Urinary bladder (tissue), 4 donors: ENCODE results near the gene TCEA2. TPM values are rescaled to one million over a fixed set of nuclear protein-coding genes. Genes with fewer than 3 reads are reported as not detected.

Source experiments
- DNase-seq: peaks from one replicate; pipeline ENCODE4 v3.0.0-alpha.2; 2015; ENCODE audit errors: extremely low spot score
- H3K27ac ChIP-seq: one replicate; pipeline ENCODE4 v1.5.1; 2013; ENCODE audit warnings: low read depth, mild to moderate bottlenecking, moderate library complexity
- H3K36me3 ChIP-seq: one replicate; pipeline ENCODE4 v1.6.1; 2013; ENCODE audit warnings: mild to moderate bottlenecking, moderate library complexity; ENCODE audit not compliant: insufficient read depth
- H3K4me1 ChIP-seq: one replicate; pipeline ENCODE4 v1.6.1; 2013; ENCODE audit warnings: mild to moderate bottlenecking, moderate library complexity; ENCODE audit not compliant: insufficient read depth
- H3K4me3 ChIP-seq: one replicate; pipeline ENCODE4 v1.5.1; 2013; ENCODE audit warnings: low read depth, low read length
- WGBS: extraction: QIAGEN DNeasy Blood & Tissue Kit; methylation state at CpG from one replicate; pipeline ENCODE4 v1.1.7; 2013; 5-methylcytosine and 5-hydroxymethylcytosine counted together
- polyA plus RNA-seq: library from polyadenylated mRNA; stranded (reverse); fragments of 200-250 nt; gene quantifications from one replicate; pipeline ENCODE4 v1.2.3, GENCODE V29; 2013
- total RNA-seq: library from RNA; depleted of rRNA; stranded (reverse); fragments of >200 nt; gene quantifications from one replicate; pipeline ENCODE4 v1.2.3, GENCODE V29; 2014
- donor health status: healthy with polysubstance abuse.
- donor health status: healthy.

Gene TCEA2
- total and polyA plus RNA-seq, 2 donors = 18.2 to 69.0 TPM

DNA sequence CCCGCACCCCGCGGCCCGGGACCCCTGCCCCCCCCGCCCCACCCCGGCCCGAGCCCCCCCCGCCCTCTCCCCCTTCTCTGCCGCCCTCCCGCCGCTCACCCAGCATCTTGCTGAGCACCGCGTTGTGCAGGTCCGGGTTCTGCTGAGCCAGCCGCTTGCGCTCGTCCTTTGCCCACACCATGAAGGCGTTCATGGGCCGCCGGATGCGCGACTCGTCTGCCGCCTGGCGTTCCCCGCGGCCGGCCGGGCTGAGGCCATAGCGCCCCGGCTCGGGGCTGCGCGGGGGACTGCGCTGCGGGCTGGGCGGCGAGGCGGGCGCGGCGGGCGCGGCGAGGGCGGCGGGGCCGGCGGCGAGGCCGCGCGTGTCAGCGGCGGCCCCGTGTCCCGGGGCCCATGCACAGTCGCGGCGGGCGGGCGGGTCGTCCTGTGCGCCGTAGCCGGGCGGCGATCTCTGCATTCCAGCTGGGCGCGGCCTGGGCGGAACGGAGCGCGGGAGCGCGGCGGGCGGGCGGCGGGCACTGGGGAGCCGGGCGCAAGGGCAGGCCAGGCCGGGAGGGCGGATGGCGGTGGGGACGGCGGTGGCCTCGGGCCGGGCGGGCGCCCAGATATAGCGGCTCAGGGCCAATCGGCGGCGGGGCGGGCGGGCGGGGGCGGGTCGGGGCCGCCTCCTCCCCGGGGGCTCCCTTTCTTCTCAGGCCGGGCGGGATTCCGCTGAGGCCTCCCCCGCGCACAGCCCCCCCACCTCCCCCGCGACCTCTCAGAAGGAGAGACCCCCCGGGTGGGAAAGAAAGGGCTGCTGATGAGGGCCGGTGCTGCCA lies 13.7 kb upstream of the TCEA2 start, which contains the start of gene SOX18:
Gene SOX18, minus strand, starts transcription at position 580 of the 818 bp plus-strand sequence. Its CDS starts 123 bp downstream, at position 457.
- peak within 1 kb of the TSS; percentile 43 for H3K4me3 ChIP-seq
- H3K27ac ChIP-seq = peak within 1 kb of the TSS; percentile 12
- H3K36me3 ChIP-seq = no peaks in the 10 kb centered on the region
- no peak for DNase-seq
- WGBS = under 1% methylated on average over 109 of the region's 111 CpGs
- peaks cover 1% of the 10 kb centered on the region for H3K4me1 ChIP-seq

GRCh38 chr20:64049878-64050260 lies 13.1 kb upstream of the TCEA2 start:
- WGBS = 27% methylated on average over 16 of the region's 16 CpGs
- Histone ChIP-seq H3K27ac (peak overlapping the region; percentile 12), H3K4me3 (peak overlapping the region; percentile 43), H3K4me1 (peaks cover 1% of the 10 kb centered on the region), H3K36me3 (no peaks in the 10 kb centered on the region)
- DNase-seq = no peak

DNA sequence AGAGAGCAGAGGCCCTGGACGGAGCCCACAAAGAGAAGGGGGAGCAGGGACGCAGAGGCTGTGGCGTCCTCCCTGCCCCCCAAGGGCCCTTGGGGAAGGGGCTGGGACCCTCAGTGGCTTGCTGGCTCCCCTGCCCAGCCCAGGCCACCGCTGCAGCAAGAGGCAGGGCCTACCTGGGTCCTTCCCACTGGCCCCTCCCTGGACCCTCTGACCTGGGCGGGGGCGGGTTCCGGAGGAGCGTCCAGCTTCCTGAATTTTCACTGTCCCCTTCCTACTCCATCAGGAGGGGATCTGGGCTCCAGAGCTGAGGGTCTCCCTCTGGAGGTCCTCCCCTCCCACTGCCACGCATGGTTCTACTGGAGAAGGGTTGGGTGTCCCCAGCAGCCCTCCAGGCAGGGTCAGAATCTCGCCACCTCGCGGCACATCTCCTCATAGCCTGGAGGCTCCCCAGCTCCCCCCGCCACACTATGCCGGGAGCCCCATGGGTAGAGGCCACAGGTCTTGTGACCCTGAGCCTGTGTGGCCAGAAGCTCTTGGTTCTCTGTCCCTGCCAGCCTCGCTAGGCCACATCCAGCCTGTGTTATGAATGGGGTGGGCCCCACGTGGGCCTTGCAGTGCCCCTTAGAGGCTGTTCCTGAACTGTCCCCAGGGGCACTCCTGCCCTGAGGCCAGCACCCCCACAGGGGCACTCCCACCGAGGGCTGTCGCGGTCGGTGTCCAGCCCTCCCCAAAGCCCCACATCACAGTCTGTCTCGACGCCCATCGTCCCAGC lies 12.6 kb upstream of the TCEA2 start:
- 76% methylated on average over 23 of the region's 23 CpGs for WGBS
- Histone ChIP-seq H3K4me3 (no peak overlapping the region), H3K27ac (no peak overlapping the region), H3K4me1 (no peaks in the 10 kb centered on the region), H3K36me3 (no peaks in the 10 kb centered on the region)
- DNase-seq = no peak

GRCh38 chr20:64051033-64051452 lies 12.0 kb upstream of the TCEA2 start:
- no peaks in the 10 kb centered on the region for H3K4me1 ChIP-seq
- no peaks in the 10 kb centered on the region for H3K36me3 ChIP-seq
- no peak overlapping the region for H3K4me3 ChIP-seq
- no peak for DNase-seq
- 80% methylated on average over 11 of the region's 11 CpGs for WGBS
- H3K27ac ChIP-seq = no peak overlapping the region

GRCh38 chr20:64051561-64052325 lies 11.3 kb upstream of the TCEA2 start:
- Histone ChIP-seq H3K4me1 (no peaks in the 10 kb centered on the region), H3K27ac (no peak overlapping the region), H3K36me3 (no peaks in the 10 kb centered on the region), H3K4me3 (no peak overlapping the region)
- no peak for DNase-seq
- WGBS = 79% methylated on average over 15 of the region's 15 CpGs

DNA sequence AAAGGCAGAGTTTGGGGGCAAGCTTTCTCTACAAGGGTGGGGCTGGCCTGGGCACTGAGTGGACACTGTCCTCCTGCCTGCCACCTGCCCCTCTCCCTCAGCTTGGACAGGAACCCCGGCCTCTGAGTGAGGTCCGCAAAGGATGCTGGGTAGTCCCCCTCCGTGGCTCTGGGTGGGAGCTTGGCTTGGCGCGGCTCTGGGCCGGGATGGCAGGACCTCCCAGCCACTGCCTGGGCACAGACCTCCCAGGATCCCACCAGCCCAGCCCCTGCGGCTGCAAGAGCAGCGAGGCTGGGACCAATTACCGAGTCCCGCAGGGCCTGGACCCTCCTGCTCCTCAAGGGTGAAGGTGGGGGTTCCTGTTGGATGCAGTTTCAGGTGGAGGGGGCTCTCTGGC lies 10.7 kb upstream of the TCEA2 start:
- no peaks in the 10 kb centered on the region for H3K4me1 ChIP-seq
- no peaks in the 10 kb centered on the region for H3K36me3 ChIP-seq
- no peak overlapping the region for H3K27ac ChIP-seq
- H3K4me3 ChIP-seq = no peak overlapping the region
- WGBS = 76% methylated on average over 10 of the region's 10 CpGs
- DNase-seq = no peak

DNA sequence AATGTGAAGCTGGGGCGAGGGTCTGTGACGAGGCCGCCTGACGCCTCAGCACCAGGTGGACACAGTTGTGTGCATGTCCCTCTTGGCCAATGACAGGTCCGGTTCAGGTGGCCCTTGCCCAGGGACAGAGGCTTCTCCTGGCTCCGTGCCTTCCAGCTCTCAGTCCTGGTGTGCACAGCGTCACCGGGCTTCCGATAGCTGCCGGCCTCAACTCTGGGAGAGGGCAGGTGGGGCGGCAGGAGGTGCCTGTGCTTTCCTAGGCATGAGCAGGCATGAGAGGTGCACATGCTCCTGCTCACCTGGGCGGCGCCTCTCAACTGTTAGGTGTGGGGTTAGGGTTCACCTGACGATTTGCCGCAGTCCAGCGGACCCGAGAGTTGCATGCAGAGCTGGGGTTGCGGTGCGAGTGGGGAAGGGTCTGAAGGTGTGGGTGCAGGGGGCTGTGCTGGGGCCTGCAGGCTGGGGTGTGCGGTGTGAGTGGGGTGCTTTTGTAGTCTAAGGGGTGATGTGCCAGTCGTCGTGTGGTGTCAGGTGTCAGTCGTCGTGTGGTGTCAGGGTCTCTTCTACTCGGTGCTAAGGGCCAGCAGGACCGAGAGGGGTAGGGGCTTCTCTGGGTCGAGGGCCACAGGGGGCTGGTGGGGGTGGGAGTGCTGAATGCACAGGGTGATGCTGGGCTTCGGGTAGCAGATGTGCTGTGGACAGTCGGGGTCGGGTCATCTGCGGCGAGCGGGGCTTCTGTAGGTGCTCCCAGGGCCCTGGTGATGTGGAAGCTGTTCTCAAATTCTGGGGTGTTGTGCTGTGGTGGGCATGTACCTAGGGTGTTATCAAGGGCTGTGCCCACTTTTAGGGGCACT lies 9.8 kb upstream of the TCEA2 start:
- no peak overlapping the region for H3K4me3 ChIP-seq
- no peak for DNase-seq
- WGBS = 78% methylated on average over 33 of the region's 33 CpGs
- H3K4me1 ChIP-seq = no peaks in the 10 kb centered on the region
- no peak overlapping the region for H3K27ac ChIP-seq
- no peaks in the 10 kb centered on the region for H3K36me3 ChIP-seq

DNA sequence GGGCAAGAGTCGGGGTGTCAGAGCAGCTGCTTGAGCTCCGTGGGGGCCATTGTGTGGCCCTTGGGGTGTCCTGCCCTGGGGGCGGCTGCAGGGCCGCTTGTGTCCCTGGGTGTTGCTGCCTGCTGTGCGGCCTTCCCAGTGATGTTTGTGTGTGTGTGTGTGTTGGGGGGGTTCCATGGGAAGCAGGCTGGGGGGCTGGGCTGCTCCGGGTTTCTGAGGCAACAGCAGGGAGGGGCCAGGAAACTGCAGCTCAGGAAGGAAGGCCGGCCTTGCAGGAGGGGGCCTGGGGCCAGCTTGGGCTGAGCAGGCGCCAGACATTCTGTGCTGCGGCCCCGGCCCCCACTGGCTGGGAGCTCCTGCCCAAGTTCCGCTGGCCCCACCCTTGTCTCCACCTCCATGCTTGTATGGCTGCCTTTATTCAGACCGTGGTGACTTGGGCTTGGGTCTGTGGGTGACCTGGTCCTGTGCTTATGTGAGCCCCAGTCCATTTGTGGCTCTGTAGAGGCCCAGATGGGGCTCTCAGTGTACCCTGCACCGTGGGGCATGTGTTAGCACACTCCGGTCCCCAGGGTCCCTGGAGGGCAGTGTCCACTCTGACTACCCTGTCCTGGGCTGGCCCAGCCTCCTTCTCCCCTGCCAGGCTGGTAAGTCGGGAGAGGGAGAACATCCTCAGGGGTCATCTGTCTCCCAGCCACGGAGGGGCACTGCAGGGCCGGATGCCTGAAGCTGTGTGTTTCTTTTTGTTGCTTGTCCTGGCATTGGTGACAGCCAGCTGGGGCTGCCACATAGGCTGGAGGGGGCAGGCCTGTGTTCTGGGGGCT lies 8.9 kb upstream of the TCEA2 start:
- 29% methylated on average over 17 of the region's 17 CpGs for WGBS
- DNase-seq = peak; percentile 37

GRCh38 chr20:64055396-64055892 lies 7.6 kb upstream of the TCEA2 start:
- H3K27ac ChIP-seq = no peak overlapping the region
- H3K36me3 ChIP-seq = no peaks in the 10 kb centered on the region
- H3K4me3 ChIP-seq = no peak overlapping the region
- H3K4me1 ChIP-seq = no peaks in the 10 kb centered on the region
- no peak for DNase-seq
- 72% methylated on average over 9 of the region's 9 CpGs for WGBS

More for the DNA sequence above, 8.9 kb upstream of the TCEA2 start:
- no peak overlapping the region for H3K27ac ChIP-seq
- H3K4me3 ChIP-seq = no peak overlapping the region
- no peaks in the 10 kb centered on the region for H3K4me1 ChIP-seq
- H3K36me3 ChIP-seq = no peaks in the 10 kb centered on the region

DNA sequence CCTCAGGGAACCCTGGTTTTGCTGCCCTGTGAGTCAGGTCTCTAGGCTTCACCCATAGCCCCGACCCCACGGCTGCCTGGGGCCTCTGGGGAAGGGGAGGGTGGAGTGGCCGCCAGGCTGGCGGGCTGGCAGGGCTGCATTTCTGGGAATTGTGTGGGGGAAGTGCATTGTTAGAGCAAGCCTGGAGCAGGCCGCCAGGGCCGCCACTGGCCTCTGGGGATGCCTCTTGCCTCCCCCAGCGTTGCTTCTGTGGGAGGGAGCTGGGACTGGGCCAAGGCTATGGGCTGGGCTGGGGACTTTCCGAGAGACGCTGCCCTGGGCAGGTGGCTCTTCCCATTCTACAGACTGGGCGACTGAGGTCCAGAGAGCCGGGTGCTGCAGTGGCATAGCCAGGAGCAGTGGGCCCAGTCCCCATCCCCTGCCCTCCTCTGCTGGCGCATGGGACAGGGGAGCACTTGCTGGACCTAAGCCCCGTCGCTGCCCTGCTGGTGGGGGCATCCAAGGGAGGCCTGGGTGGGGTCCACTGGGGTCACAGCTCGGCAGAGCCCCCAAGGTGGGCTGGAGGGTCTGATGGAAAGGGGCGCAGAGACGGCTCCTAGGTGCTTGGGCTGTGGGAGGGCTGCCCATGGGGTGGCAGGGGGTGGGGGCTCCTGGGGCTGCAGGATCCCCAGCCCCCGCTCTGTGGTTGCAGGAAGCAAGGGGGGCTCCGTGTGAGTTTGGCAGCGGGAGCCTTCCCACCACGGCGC lies 6.9 kb upstream of the TCEA2 start:
- H3K4me3 ChIP-seq = no peak overlapping the region
- H3K27ac ChIP-seq = no peak overlapping the region
- WGBS = 55% methylated on average over 22 of the region's 22 CpGs
- no peaks in the 10 kb centered on the region for H3K36me3 ChIP-seq
- no peak for DNase-seq
- no peaks in the 10 kb centered on the region for H3K4me1 ChIP-seq

DNA sequence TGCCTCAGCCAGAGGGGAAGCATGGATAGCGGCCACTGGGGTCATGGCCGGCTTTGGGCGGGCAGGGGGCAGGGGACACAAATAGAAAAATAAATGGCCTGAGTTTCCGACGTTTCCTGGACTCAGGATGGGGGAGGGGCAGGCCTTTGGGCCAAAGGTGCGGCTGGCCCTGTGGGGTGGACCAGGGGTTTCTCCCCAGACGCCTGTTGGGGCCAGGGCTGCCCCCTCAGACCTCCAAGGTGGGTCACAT lies 6.4 kb upstream of the TCEA2 start:
- H3K4me3 ChIP-seq = no peak overlapping the region
- no peaks in the 10 kb centered on the region for H3K4me1 ChIP-seq
- 58% methylated on average over 7 of the region's 7 CpGs for WGBS
- DNase-seq = no peak
- H3K27ac ChIP-seq = no peak overlapping the region
- H3K36me3 ChIP-seq = no peaks in the 10 kb centered on the region
